ENCODE measurements around the gene MYMK. TPM values are rescaled to one million over a fixed set of nuclear protein-coding genes. Genes with fewer than 3 reads are reported as not detected.

The MYMK gene
- total RNA-seq (2022; extraction: Qiagen RNA extraction), result not detected in 5 replicates

GRCh38 chr9:133524679-133525228, at the start of gene MYMK:
TSS of gene MYMK (minus strand) at chr9:133524959. CDS start at chr9:133524844, 115 bp downstream.

GRCh38 chr9:133534346-133535291, 9.9 kb upstream of the MYMK start, which contains the start of gene ADAMTSL2:
TSS of gene ADAMTSL2 (plus strand) at chr9:133534704. CDS start at chr9:133536713, 2,009 bp downstream.

GRCh38 chr9:133478851-133479711, 45.7 kb downstream of the MYMK start, which contains the start of gene SLC2A6:
TSS of gene SLC2A6 (minus strand) at chr9:133479099. CDS start at chr9:133479059, 40 bp downstream.

Other genes starting within 250 kb of the MYMK start
- gene ABO, start 249.8 kb downstream of the MYMK start, total RNA-seq (2022; extraction: Qiagen RNA extraction), result not detected in 5 replicates
- 22.3 to 28.8 TPM (median 25.0 TPM) in 5 replicates for gene SURF6, start 188.8 kb downstream of the MYMK start, total RNA-seq (2022; extraction: Qiagen RNA extraction)
- 23.5 to 32.2 TPM (median 30.0 TPM) in 5 replicates for gene MED22, start 176.8 kb downstream of the MYMK start, total RNA-seq (2022; extraction: Qiagen RNA extraction)
- gene RPL7A, start 176.7 kb downstream of the MYMK start, total RNA-seq (2022; extraction: Qiagen RNA extraction), result 3,317 to 3,500 TPM (median 3,431 TPM) in 5 replicates
- 36.2 to 49.2 TPM (median 42.8 TPM) in 5 replicates for gene SURF1, start 168.5 kb downstream of the MYMK start, total RNA-seq (2022; extraction: Qiagen RNA extraction)
- gene SURF2, start 168.4 kb downstream of the MYMK start, total RNA-seq (2022; extraction: Qiagen RNA extraction), result 37.8 to 53.4 TPM (median 45.4 TPM) in 5 replicates
- gene SURF4, start 148.9 kb downstream of the MYMK start, total RNA-seq (2022; extraction: Qiagen RNA extraction), result 187 to 197 TPM (median 194 TPM) in 5 replicates
- 0.50 to 0.92 TPM (median 0.64 TPM) in 5 replicates for gene STKLD1, start 148.6 kb downstream of the MYMK start, total RNA-seq (2022; extraction: Qiagen RNA extraction)
- gene REXO4, start 106.9 kb downstream of the MYMK start, total RNA-seq (2022; extraction: Qiagen RNA extraction), result 29.2 to 36.5 TPM (median 33.6 TPM) in 5 replicates
- 0.31 to 0.63 TPM (median 0.60 TPM) in 5 replicates for gene ADAMTS13, start 102.6 kb downstream of the MYMK start, total RNA-seq (2022; extraction: Qiagen RNA extraction)
- gene CACFD1, start 65.0 kb downstream of the MYMK start, total RNA-seq (2022; extraction: Qiagen RNA extraction), result 4.2 to 5.3 TPM (median 4.5 TPM) in 5 replicates
- gene SLC2A6, start 45.9 kb downstream of the MYMK start, total RNA-seq (2022; extraction: Qiagen RNA extraction), result 17.1 to 21.5 TPM (median 19.5 TPM) in 5 replicates
- gene ADAMTSL2, start 9.7 kb upstream of the MYMK start, total RNA-seq (2022; extraction: Qiagen RNA extraction), result not detected in 5 replicates
- not detected in 5 replicates for gene FAM163B, start 84.4 kb upstream of the MYMK start, total RNA-seq (2022; extraction: Qiagen RNA extraction)
- not detected in 5 replicates for gene DBH, start 111.4 kb upstream of the MYMK start, total RNA-seq (2022; extraction: Qiagen RNA extraction)
- gene SARDH, start 213.4 kb upstream of the MYMK start, total RNA-seq (2022; extraction: Qiagen RNA extraction), result 0.02 to 0.34 TPM (median 0.08 TPM) in 5 replicates

All from A549 treated with AZD2906 at 1 μM for 4 hours (cell line).